Measurements from ENCODE around the gene HS3ST2. TPM values are rescaled to one million over a fixed set of nuclear protein-coding genes. Genes with fewer than 3 reads are reported as not detected.

The HS3ST2 gene
- total and polyA plus RNA-seq, 12 donors: 0.04 to 0.66 (median 0.32) TPM; not detected in 1

DNA sequence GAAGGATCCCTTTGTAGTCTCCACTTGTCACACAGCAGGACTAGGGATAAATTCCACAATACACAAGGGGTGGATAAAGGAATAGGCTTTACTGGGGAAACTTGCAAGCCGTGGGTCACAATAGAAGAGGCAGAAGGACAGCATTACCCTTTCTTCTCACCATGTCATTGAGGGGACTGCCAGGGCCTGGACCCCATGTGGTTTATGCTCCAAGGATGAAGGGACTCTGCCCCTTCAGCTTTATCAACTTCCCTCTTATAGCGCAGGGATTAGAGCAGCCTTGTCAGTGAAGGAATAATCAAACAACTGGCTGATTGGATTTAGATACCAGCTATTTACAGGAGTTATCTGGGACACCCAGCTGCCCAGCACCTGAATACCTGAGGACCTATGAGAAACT is 89.8 kb downstream of the HS3ST2 start:
- H3K9me3 ChIP-seq: peaks cover 0 to 17% (median 0%) of the 10 kb centered on the region in 11 donors
- ATAC-seq (no peak), DNase-seq (no peak)
- H3K4me3 ChIP-seq: no peak overlapping the region
- intact Hi-C loops (cut with DNase I): loop anchor here in 4 of 10 donors (5.0 kb wide), 4 partner anchors 39 to 529 kb away; no protein-coding TSS in a partner anchor
- H3K27me3 ChIP-seq: peaks cover 0 to 32% (median 18%) of the 10 kb centered on the region in 7 donors
- TF ChIP-seq, protein P1, sequence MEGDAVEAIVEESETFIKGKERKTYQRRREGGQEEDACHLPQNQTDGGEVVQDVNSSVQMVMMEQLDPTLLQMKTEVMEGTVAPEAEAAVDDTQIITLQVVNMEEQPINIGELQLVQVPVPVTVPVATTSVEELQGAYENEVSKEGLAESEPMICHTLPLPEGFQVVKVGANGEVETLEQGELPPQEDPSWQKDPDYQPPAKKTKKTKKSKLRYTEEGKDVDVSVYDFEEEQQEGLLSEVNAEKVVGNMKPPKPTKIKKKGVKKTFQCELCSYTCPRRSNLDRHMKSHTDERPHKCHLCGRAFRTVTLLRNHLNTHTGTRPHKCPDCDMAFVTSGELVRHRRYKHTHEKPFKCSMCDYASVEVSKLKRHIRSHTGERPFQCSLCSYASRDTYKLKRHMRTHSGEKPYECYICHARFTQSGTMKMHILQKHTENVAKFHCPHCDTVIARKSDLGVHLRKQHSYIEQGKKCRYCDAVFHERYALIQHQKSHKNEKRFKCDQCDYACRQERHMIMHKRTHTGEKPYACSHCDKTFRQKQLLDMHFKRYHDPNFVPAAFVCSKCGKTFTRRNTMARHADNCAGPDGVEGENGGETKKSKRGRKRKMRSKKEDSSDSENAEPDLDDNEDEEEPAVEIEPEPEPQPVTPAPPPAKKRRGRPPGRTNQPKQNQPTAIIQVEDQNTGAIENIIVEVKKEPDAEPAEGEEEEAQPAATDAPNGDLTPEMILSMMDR (IDR thresholded peaks at IDR 0.05): no peak
- peaks cover 0 to 10% (median 5%) of the 10 kb centered on the region in 9 donors for H3K4me1 ChIP-seq
- 40 to 49% methylated on average over 2 of the region's 2 CpGs for WGBS, 2 donors
- no peak overlapping the region for H3K27ac ChIP-seq
- H3K36me3 ChIP-seq: no peaks in the 10 kb centered on the region

DNA sequence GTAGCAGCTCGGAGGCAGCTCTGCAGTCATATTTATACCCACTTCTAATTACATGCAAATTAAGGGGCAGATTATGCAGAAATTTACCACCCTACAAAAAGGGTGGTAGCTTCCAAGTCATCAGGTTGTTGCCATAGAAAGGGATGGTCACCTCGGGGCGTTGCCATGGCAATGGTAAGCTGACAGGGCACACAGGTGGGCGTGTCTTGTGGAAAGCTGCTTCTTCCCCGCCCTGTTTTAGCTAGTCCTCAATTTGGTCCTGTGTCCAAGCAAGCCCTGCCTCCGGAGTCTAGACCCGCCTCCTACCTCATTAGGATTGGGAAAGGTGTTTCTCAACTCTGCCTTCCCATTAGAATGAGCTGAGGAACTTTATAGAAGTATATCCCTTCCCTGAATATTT is 98.7 kb downstream of the HS3ST2 start:
- Histone ChIP-seq H3K4me1 (no peaks in the 10 kb centered on the region), H3K27me3 (peaks cover 0 to 5% (median 0%) of the 10 kb centered on the region in 7 donors), H3K27ac (no peak overlapping the region), H3K9me3 (no peaks in the 10 kb centered on the region), H3K4me3 (no peak overlapping the region), H3K36me3 (no peaks in the 10 kb centered on the region)
- TF ChIP-seq, protein P1 (IDR thresholded peaks at IDR 0.05): no peak
- no peak for ATAC-seq
- DNase-seq: no peak
- intact Hi-C loops (cut with DNase I): no loop called here
- 68 to 69% methylated on average over 7 of the region's 7 CpGs for WGBS, 2 donors

DNA sequence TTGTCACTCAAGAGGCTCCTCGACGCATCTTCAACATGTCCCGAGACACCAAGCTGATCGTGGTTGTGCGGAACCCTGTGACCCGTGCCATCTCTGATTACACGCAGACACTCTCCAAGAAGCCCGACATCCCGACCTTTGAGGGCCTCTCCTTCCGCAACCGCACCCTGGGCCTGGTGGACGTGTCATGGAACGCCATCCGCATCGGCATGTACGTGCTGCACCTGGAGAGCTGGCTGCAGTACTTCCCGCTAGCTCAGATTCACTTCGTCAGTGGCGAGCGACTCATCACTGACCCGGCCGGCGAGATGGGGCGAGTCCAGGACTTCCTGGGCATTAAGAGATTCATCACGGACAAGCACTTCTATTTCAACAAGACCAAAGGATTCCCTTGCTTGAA is 101.0 kb downstream of the HS3ST2 start:
- DNase-seq (no peak), ATAC-seq (no peak)
- WGBS, 2 donors: 89 to 94% methylated on average over 25 of the region's 25 CpGs
- Histone ChIP-seq H3K27me3 (peaks cover 0 to 8% (median 0%) of the 10 kb centered on the region in 7 donors), H3K4me3 (no peak overlapping the region), H3K4me1 (no peaks in the 10 kb centered on the region), H3K27ac (no peak overlapping the region), H3K36me3 (no peaks in the 10 kb centered on the region), H3K9me3 (no peaks in the 10 kb centered on the region)
- TF ChIP-seq, protein P1 (IDR thresholded peaks at IDR 0.05): no peak
- intact Hi-C loops (cut with DNase I): no loop called here

DNA sequence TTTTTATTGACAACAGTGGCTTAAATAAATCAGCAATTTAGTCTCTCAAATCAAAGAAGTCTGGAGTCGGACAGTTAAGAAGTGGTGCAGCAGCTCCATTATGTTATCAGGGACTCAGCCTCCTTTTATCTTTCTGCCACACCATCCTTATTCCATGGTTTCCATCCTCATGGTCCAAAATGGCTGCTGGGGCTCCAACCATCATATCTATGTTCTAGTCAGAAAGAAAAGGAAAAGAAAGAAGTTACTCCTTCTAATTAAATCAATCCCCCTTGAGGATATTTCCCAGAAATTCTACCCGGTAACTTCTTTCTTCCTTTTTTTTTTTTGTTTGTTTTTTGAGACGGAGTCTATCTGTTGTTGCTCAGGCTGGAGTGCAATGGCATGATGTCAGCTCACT is 109.5 kb downstream of the HS3ST2 start:
- ATAC-seq: no peak
- Histone ChIP-seq H3K9me3 (no peaks in the 10 kb centered on the region), H3K27me3 (peaks cover 0 to 10% (median 0%) of the 10 kb centered on the region in 7 donors), H3K4me3 (no peak overlapping the region), H3K4me1 (peaks cover 0 to 3% (median 0%) of the 10 kb centered on the region in 9 donors), H3K27ac (no peak overlapping the region), H3K36me3 (no peaks in the 10 kb centered on the region)
- intact Hi-C loops (cut with DNase I): no loop called here
- WGBS, 2 donors: 80 to 88% methylated on average over 3 of the region's 3 CpGs
- TF ChIP-seq, protein P1 (IDR thresholded peaks at IDR 0.05): no peak
- DNase-seq: no peak
